K562 (cell line): Measurements from ENCODE around the gene CEMP1. TPM values are rescaled to one million over a fixed set of nuclear protein-coding genes. Genes with fewer than 3 reads are reported as not detected.

Experiments
- ATF7 ChIP-seq: fragments of 450-650 bp; IDR thresholded peaks from 2 replicates; pipeline ENCODE4 v1.7.1; 2014; ENCODE audit warnings: mild to moderate bottlenecking, moderate library complexity
- FOXP4 ChIP-seq: sonication (generic); formaldehyde crosslinking; IDR thresholded peaks from 2 replicates; pipeline ENCODE4 v1.8.0; 2022; ENCODE audit warnings: mild to moderate bottlenecking, missing genetic modification reagents, borderline replicate concordance
- HDAC8 ChIP-seq: fragments of 450-650 bp; IDR thresholded peaks from 2 replicates; pipeline ENCODE4 v1.6.1; 2016; ENCODE audit warnings: mild to moderate bottlenecking, missing genetic modification characterization, moderate library complexity, missing compliant biosample characterization
- HNRNPH1 ChIP-seq: fragments of 200-400 bp; formaldehyde crosslinking; optimal IDR thresholded peaks from 2 replicates; pipeline ENCODE3; 2017; ENCODE audit warnings: low read depth, mild to moderate bottlenecking, low read length, moderate library complexity
- KAT2B ChIP-seq: IDR thresholded peaks from one replicate; pipeline ENCODE4 v1.6.1; 2012; ENCODE audit warnings: low read depth, mild to moderate bottlenecking, control low read depth, inconsistent platforms, low read length, moderate library complexity
- KAT8 ChIP-seq: fragments of 450-650 bp; IDR thresholded peaks from 2 replicates; pipeline ENCODE4 v1.6.1; 2016; ENCODE audit warnings: low read depth, mild to moderate bottlenecking
- KDM1A ChIP-seq, 2 experiments: fragments of 450-650 bp; IDR thresholded peaks; 2 replicates each; pipeline ENCODE4 v1.6.1; 2016; ENCODE audit warnings: mild to moderate bottlenecking in 2 of 2
- KHSRP ChIP-seq: fragments of 450-650 bp; IDR thresholded peaks from 2 replicates; pipeline ENCODE4 v1.6.1; 2017
- NR1H2 ChIP-seq: sonication (generic); formaldehyde crosslinking; IDR thresholded peaks from 2 replicates; pipeline ENCODE4 v1.4.0; 2020; ENCODE audit warnings: mild to moderate bottlenecking, missing genetic modification reagents
- PHF20 ChIP-seq: fragments of 450-650 bp; IDR thresholded peaks from 2 replicates; pipeline ENCODE4 v1.6.1; 2018; ENCODE audit not compliant: partially characterized antibody
- PHF8 ChIP-seq: fragments of 200-600 bp; sonication (generic); IDR thresholded peaks from 2 replicates; pipeline ENCODE4 v1.6.1; 2012; ENCODE audit warnings: mixed run types, mild to moderate bottlenecking, inconsistent platforms, low read length, moderate library complexity, borderline replicate concordance
- POU5F1 ChIP-seq: fragments of 150-350 bp; IDR thresholded peaks from 2 replicates; pipeline ENCODE4 v1.6.1; 2014; ENCODE audit warnings: borderline replicate concordance, low read length, low read depth, mild to moderate bottlenecking; ENCODE audit not compliant: partially characterized antibody
- REST ChIP-seq, 2 experiments: fragments of 450-650 bp; formaldehyde crosslinking in 1 of 2; IDR thresholded peaks; 2 replicates each; pipeline versions ENCODE4 v1.4.0 to v1.6.1; 2014 to 2020; ENCODE audit warnings: mild to moderate bottlenecking in 2 of 2, borderline replicate concordance in 1 of 2, low read depth in 1 of 2
- RFX1 ChIP-seq: fragments of 450-650 bp; IDR thresholded peaks from 2 replicates; pipeline ENCODE4 v1.6.1; 2016; ENCODE audit warnings: mild to moderate bottlenecking, moderate library complexity
- SMARCA4 ChIP-seq: fragments of 450-650 bp; IDR thresholded peaks from 2 replicates; pipeline ENCODE4 v1.6.1; 2016
- ZNF274 ChIP-seq: IDR thresholded peaks from 2 replicates; pipeline ENCODE4 v1.6.1; 2011; ENCODE audit warnings: low read depth, mild to moderate bottlenecking, low read length, moderate library complexity, borderline replicate concordance
- ZNF507 ChIP-seq: conservative IDR thresholded peaks from 2 replicates; pipeline ENCODE4 v1.6.1; 2017; ENCODE audit warnings: missing genetic modification characterization, missing compliant biosample characterization
- ZNF584 ChIP-seq: fragments of 200-800 bp; sonication (Bioruptor generic); IDR thresholded peaks from 2 replicates; pipeline ENCODE4 v1.6.1; 2016; ENCODE audit warnings: low read depth, mild to moderate bottlenecking, missing genetic modification characterization, missing compliant biosample characterization
- polyA plus RNA-seq, 8 experiments: library from polyadenylated mRNA; depleted of rRNA in 4 of 8; stranded (reverse) in 5 of 8; unstranded in 3 of 8; fragments of >200 nt; fragmentation: Nextera tagmentation in 2 of 8; fragmentation: Illumina TruSeq in 1 of 8; extraction: Ambion mirVana in 2 of 8; extraction: Trizol in 1 of 8; gene quantifications; 2 replicates each; pipeline versions ENCODE4 v1.2.1 to v1.2.3, GENCODE V29; 2011 to 2014; ENCODE audit warnings: inconsistent platforms in 1 of 8, missing spikeins in 1 of 8
- total RNA-seq, 7 experiments: library from RNA; depleted of rRNA in 6 of 7; stranded (reverse); fragments of >200 nt in 6 of 7; fragmentation: Illumina TruSeq in 2 of 7; extraction: Trizol in 2 of 7; gene quantifications; 2 replicates each; pipeline versions ENCODE4 v1.2.1 to v1.2.3, GENCODE V29; 2011 to 2021; ENCODE audit warnings: low replicate concordance in 1 of 7

CEMP1 gene
- total and polyA plus RNA-seq, 9 of the 15 experiments (the other 6 are each of a cell fraction or from before 2014, with no cell fraction given), result 0.05 to 0.45 TPM; not detected in 7

GRCh38 chr16:2537451-2538379 lies 6.5 kb upstream of the CEMP1 start, which contains the start of gene PDPK1 (continued):
- TF ChIP-seq ZNF584 (CRISPR knock-in tag), result no peak
- TF ChIP-seq SMARCA4, result no peak
- no peak for TF ChIP-seq ATF7
- no peak; a peak in 1 of 4 replicates for TF ChIP-seq KDM1A (IDR thresholded peaks at IDR 0.05)
- TF ChIP-seq RFX1, result no peak
- TF ChIP-seq ZNF274, result no peak
- no peak for TF ChIP-seq ZNF507 (tag)
- TF ChIP-seq KHSRP, result no peak
- TF ChIP-seq FOXP4 (CRISPR knock-in tag), result 0 out of 2 replicates have a peak, but pooled peaks have one; percentile 58
- TF ChIP-seq PHF8, result peak; percentile 81; the same call in 1 of the 2 replicates
- TF ChIP-seq KAT8, result no peak
- TF ChIP-seq HNRNPH1, result no peak
- no peak for TF ChIP-seq KAT2B
- TF ChIP-seq HDAC8, result no peak
- no peak for TF ChIP-seq POU5F1
- peak; percentile 18 for TF ChIP-seq PHF20
- TF ChIP-seq REST (IDR thresholded peaks at IDR 0.05; ENCODE audit: borderline replicate concordance), result no peak
- TF ChIP-seq REST (CRISPR knock-in tag; IDR thresholded peaks at IDR 0.05; ENCODE audit: low read depth), result no peak
- TF ChIP-seq NR1H2 (CRISPR knock-in tag), result no peak
